Peyer's patch (tissue), 4 donors: Measurements from ENCODE around the gene MARS1.

Source experiments
- POLR2A ChIP-seq, 2 donors: fragments of 450-650 bp; IDR thresholded peaks; one replicate each; pipeline ENCODE4 v1.5.1; 2017; ENCODE audit warnings: antibody characterized with exemption in 2 of 2, mild to moderate bottlenecking in 2 of 2, moderate library complexity in 2 of 2
- TF ChIP-seq, protein P1 (sequence below), 6 experiments: fragments of 450-650 bp in 4 of 6; fragments of 200-600 bp in 2 of 6; sonication (generic) in 1 of 6; IDR thresholded peaks; one replicate each; pipeline ENCODE4 v1.5.1; 2017 to 2019; ENCODE audit warnings: antibody characterized with exemption in 6 of 6, mild to moderate bottlenecking in 3 of 6, moderate library complexity in 1 of 6

- TF ChIP-seq, protein P1, sequence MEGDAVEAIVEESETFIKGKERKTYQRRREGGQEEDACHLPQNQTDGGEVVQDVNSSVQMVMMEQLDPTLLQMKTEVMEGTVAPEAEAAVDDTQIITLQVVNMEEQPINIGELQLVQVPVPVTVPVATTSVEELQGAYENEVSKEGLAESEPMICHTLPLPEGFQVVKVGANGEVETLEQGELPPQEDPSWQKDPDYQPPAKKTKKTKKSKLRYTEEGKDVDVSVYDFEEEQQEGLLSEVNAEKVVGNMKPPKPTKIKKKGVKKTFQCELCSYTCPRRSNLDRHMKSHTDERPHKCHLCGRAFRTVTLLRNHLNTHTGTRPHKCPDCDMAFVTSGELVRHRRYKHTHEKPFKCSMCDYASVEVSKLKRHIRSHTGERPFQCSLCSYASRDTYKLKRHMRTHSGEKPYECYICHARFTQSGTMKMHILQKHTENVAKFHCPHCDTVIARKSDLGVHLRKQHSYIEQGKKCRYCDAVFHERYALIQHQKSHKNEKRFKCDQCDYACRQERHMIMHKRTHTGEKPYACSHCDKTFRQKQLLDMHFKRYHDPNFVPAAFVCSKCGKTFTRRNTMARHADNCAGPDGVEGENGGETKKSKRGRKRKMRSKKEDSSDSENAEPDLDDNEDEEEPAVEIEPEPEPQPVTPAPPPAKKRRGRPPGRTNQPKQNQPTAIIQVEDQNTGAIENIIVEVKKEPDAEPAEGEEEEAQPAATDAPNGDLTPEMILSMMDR (IDR thresholded peaks at IDR 0.05): peak in 3 of 6 experiments; percentile 12 to 14 (median 13)
- peak; percentile 40 to 53 for TF ChIP-seq POLR2A (IDR thresholded peaks at IDR 0.05)
These were observed at the start of gene MARS1 for GRCh38 chr12:57487597-57488401.
